T-helper 1 cell treated with Interleukin-12 subunit alpha and Interleukin-12 subunit beta and Interleukin-4 antibody, amounts not matched to agents 30 μg/mL and 1 μg/mL, for 36 hours (primary cell): ENCODE data around the gene ADAM33.

Experiments used
- H3K27ac Mint-ChIP-seq: one replicate; pipeline ENCODE4 v1.8.0; 2021; ENCODE audit warnings: mild to moderate bottlenecking, mixed read lengths
- H3K27me3 Mint-ChIP-seq: one replicate; pipeline ENCODE4 v1.8.0; 2021; ENCODE audit warnings: low read depth, mixed read lengths
- H3K36me3 Mint-ChIP-seq: one replicate; pipeline ENCODE4 v1.8.0; 2021; ENCODE audit warnings: low read depth, mixed read lengths
- H3K4me1 Mint-ChIP-seq: one replicate; pipeline ENCODE4 v1.8.0; 2021; ENCODE audit warnings: low read depth, mixed read lengths
- H3K4me3 Mint-ChIP-seq: one replicate; pipeline ENCODE4 v1.8.0; 2021; ENCODE audit warnings: mild to moderate bottlenecking, moderate library complexity, mixed read lengths
- H3K9me3 Mint-ChIP-seq: one replicate; pipeline ENCODE4 v1.8.0; 2021; ENCODE audit warnings: mixed read lengths

ADAM33 gene

GRCh38 chr20:3640259-3640658, 41.6 kb downstream of the ADAM33 start:
- no peaks in the 10 kb centered on the region for H3K27me3 Mint-ChIP-seq
- H3K9me3 Mint-ChIP-seq, result peaks cover 8% of the 10 kb centered on the region
- H3K4me3 Mint-ChIP-seq, result no peak overlapping the region
- H3K4me1 Mint-ChIP-seq, result no peaks in the 10 kb centered on the region
- peaks cover 12% of the 10 kb centered on the region for H3K36me3 Mint-ChIP-seq
- H3K27ac Mint-ChIP-seq, result no peak overlapping the region

- Mint-ChIP-seq H3K27ac (no peak overlapping the region), H3K27me3 (no peaks in the 10 kb centered on the region), H3K4me1 (no peaks in the 10 kb centered on the region), H3K4me3 (no peak overlapping the region), H3K9me3 (peaks cover 3% of the 10 kb centered on the region), H3K36me3 (peaks cover 5% of the 10 kb centered on the region)
These were observed 46.5 kb downstream of the ADAM33 start for GRCh38 chr20:3635346-3635745.

GRCh38 chr20:3633913-3634478, 47.8 kb downstream of the ADAM33 start:
- Mint-ChIP-seq H3K4me3 (no peak overlapping the region), H3K4me1 (no peaks in the 10 kb centered on the region), H3K9me3 (no peaks in the 10 kb centered on the region), H3K27ac (no peak overlapping the region), H3K36me3 (peaks cover 5% of the 10 kb centered on the region), H3K27me3 (no peaks in the 10 kb centered on the region)

GRCh38 chr20:3632311-3633004, 49.4 kb downstream of the ADAM33 start:
- no peak overlapping the region for H3K27ac Mint-ChIP-seq
- H3K9me3 Mint-ChIP-seq, result no peaks in the 10 kb centered on the region
- peaks cover 5% of the 10 kb centered on the region for H3K36me3 Mint-ChIP-seq
- H3K4me1 Mint-ChIP-seq, result no peaks in the 10 kb centered on the region
- H3K27me3 Mint-ChIP-seq, result no peaks in the 10 kb centered on the region
- H3K4me3 Mint-ChIP-seq, result no peak overlapping the region

- Mint-ChIP-seq H3K9me3 (no peaks in the 10 kb centered on the region), H3K27ac (no peak overlapping the region), H3K27me3 (no peaks in the 10 kb centered on the region), H3K4me3 (no peak overlapping the region), H3K36me3 (peaks cover 5% of the 10 kb centered on the region), H3K4me1 (no peaks in the 10 kb centered on the region)
These were observed 50.3 kb downstream of the ADAM33 start for GRCh38 chr20:3631534-3631933.

GRCh38 chr20:3630429-3630828, 51.4 kb downstream of the ADAM33 start:
- Mint-ChIP-seq H3K27me3 (no peaks in the 10 kb centered on the region), H3K27ac (no peak overlapping the region), H3K36me3 (peaks cover 5% of the 10 kb centered on the region), H3K4me3 (no peak overlapping the region), H3K4me1 (no peaks in the 10 kb centered on the region), H3K9me3 (no peaks in the 10 kb centered on the region)

- H3K4me3 Mint-ChIP-seq, result no peak overlapping the region
- no peaks in the 10 kb centered on the region for H3K27me3 Mint-ChIP-seq
- no peak overlapping the region for H3K27ac Mint-ChIP-seq
- no peaks in the 10 kb centered on the region for H3K4me1 Mint-ChIP-seq
- H3K36me3 Mint-ChIP-seq, result peaks cover 5% of the 10 kb centered on the region
- H3K9me3 Mint-ChIP-seq, result no peaks in the 10 kb centered on the region
These were observed 51.9 kb downstream of the ADAM33 start for GRCh38 chr20:3629893-3630292.

GRCh38 chr20:3628502-3629314, 53.1 kb downstream of the ADAM33 start:
- no peaks in the 10 kb centered on the region for H3K9me3 Mint-ChIP-seq
- no peaks in the 10 kb centered on the region for H3K27me3 Mint-ChIP-seq
- H3K4me1 Mint-ChIP-seq, result no peaks in the 10 kb centered on the region
- peaks cover 3% of the 10 kb centered on the region for H3K36me3 Mint-ChIP-seq
- H3K27ac Mint-ChIP-seq, result no peak overlapping the region
- no peak overlapping the region for H3K4me3 Mint-ChIP-seq

GRCh38 chr20:3627476-3627875, 54.3 kb downstream of the ADAM33 start:
- H3K27ac Mint-ChIP-seq, result no peak overlapping the region
- no peak overlapping the region for H3K4me3 Mint-ChIP-seq

GRCh38 chr20:3622406-3622805, 59.4 kb downstream of the ADAM33 start:
- H3K4me3 Mint-ChIP-seq, result no peak overlapping the region
- no peaks in the 10 kb centered on the region for H3K9me3 Mint-ChIP-seq
- no peaks in the 10 kb centered on the region for H3K4me1 Mint-ChIP-seq
- no peaks in the 10 kb centered on the region for H3K27me3 Mint-ChIP-seq
- no peaks in the 10 kb centered on the region for H3K36me3 Mint-ChIP-seq
- H3K27ac Mint-ChIP-seq, result no peak overlapping the region

More at GRCh38 chr20:3627476-3627875, 54.3 kb downstream of the ADAM33 start:
- Mint-ChIP-seq H3K36me3 (peaks cover 3% of the 10 kb centered on the region), H3K4me1 (no peaks in the 10 kb centered on the region), H3K27me3 (no peaks in the 10 kb centered on the region), H3K9me3 (no peaks in the 10 kb centered on the region)

- Mint-ChIP-seq H3K9me3 (no peaks in the 10 kb centered on the region), H3K4me1 (no peaks in the 10 kb centered on the region), H3K27ac (no peak overlapping the region), H3K36me3 (no peaks in the 10 kb centered on the region), H3K4me3 (no peak overlapping the region), H3K27me3 (no peaks in the 10 kb centered on the region)
These were observed 60.7 kb downstream of the ADAM33 start for GRCh38 chr20:3621111-3621510.
